GM12801 (cell line): Measurements from ENCODE around the gene ATPAF2.

Experiments
- CTCF ChIP-seq: IDR thresholded peaks from one replicate; pipeline ENCODE4 v1.5.1; 2011; ENCODE audit warnings: control low read depth; ENCODE audit not compliant: insufficient read length; ENCODE audit errors: extremely low read depth

The ATPAF2 gene

GRCh38 chr17:17981330-17981729 is 57.6 kb downstream of the ATPAF2 start:
- TF ChIP-seq CTCF = no peak

- no peak for TF ChIP-seq CTCF
Observed at GRCh38 chr17:17979778-17980177, 59.2 kb downstream of the ATPAF2 start.

GRCh38 chr17:17978481-17979424 is 60.2 kb downstream of the ATPAF2 start:
- no peak for TF ChIP-seq CTCF

- no peak for TF ChIP-seq CTCF
Observed at GRCh38 chr17:17976931-17977570, 61.9 kb downstream of the ATPAF2 start.

- no peak for TF ChIP-seq CTCF
Observed at GRCh38 chr17:17975436-17975835, 63.5 kb downstream of the ATPAF2 start.

- TF ChIP-seq CTCF = no peak
Observed at GRCh38 chr17:17972952-17973254, 66.1 kb downstream of the ATPAF2 start.

GRCh38 chr17:17972126-17972951 is 66.6 kb downstream of the ATPAF2 start, which contains the start of the genes DRC3 and TOM1L2:
DRC3 (plus strand) TSS chr17:17972862; CDS start chr17:17977599, 4,737 bp downstream.
TOM1L2 (minus strand) TSS chr17:17972400; CDS start chr17:17972313, 87 bp downstream.
- no peak for TF ChIP-seq CTCF
